Smooth muscle cell (in vitro differentiated cells): ENCODE data around the gene ARHGAP18. TPM values are rescaled to one million over a fixed set of nuclear protein-coding genes. Genes with fewer than 3 reads are reported as not detected.

ENCODE experiments used
- DNase-seq: peaks from one replicate; lab custom pipeline; 2025; ENCODE audit not compliant: unreplicated experiment; lab: John Stamatoyannopoulos, UW
- H2AFZ ChIP-seq: fragments of 200-600 bp; sonication (generic); 2 replicates; pipeline ENCODE4 v1.6.0; 2016; ENCODE audit warnings: antibody characterized with exemption, low read depth, mild to moderate bottlenecking
- H3F3A ChIP-seq: fragments of 200-600 bp; sonication (generic); 2 replicates; pipeline ENCODE4 v1.6.0; 2017; ENCODE audit warnings: antibody characterized with exemption, low read depth
- H3K27ac ChIP-seq: fragments of 200-600 bp; sonication (generic); 2 replicates; pipeline ENCODE4 v1.5.1; 2016; ENCODE audit warnings: low read depth, mild to moderate bottlenecking
- H3K27me3 ChIP-seq: fragments of 200-600 bp; sonication (generic); 2 replicates; pipeline ENCODE4 v1.6.1; 2016; ENCODE audit warnings: low read depth, mild to moderate bottlenecking
- H3K36me3 ChIP-seq: fragments of 200-600 bp; sonication (generic); 2 replicates; pipeline ENCODE4 v1.5.1; 2016; ENCODE audit warnings: low read depth
- H3K4me1 ChIP-seq: fragments of 200-600 bp; sonication (generic); 2 replicates; pipeline ENCODE4 v1.5.1; 2016; ENCODE audit warnings: low read depth
- H3K4me2 ChIP-seq: fragments of 200-600 bp; sonication (generic); 2 replicates; pipeline ENCODE4 v1.6.0; 2016; ENCODE audit warnings: mild to moderate bottlenecking
- H3K4me3 ChIP-seq: fragments of 200-600 bp; sonication (generic); 2 replicates; pipeline ENCODE4 v1.5.1; 2016; ENCODE audit warnings: mild to moderate bottlenecking
- H3K79me2 ChIP-seq: fragments of 200-600 bp; sonication (generic); 2 replicates; pipeline ENCODE4 v1.6.0; 2016; ENCODE audit warnings: low read depth, mild to moderate bottlenecking
- H3K9ac ChIP-seq: fragments of 200-600 bp; sonication (generic); 2 replicates; pipeline ENCODE4 v1.6.0; 2016; ENCODE audit warnings: low read depth
- H3K9me3 ChIP-seq: fragments of 200-600 bp; sonication (generic); replicated peaks from 2 replicates; pipeline ENCODE4 v1.5.1; 2016; ENCODE audit warnings: low read depth
- H4K20me1 ChIP-seq: fragments of 200-600 bp; sonication (generic); 2 replicates; pipeline ENCODE4 v1.6.0; 2016; ENCODE audit warnings: low read depth
- CTCF ChIP-seq: fragments of 200-600 bp; sonication (generic); IDR thresholded peaks from 2 replicates; pipeline ENCODE4 v1.5.1; 2017; ENCODE audit warnings: borderline replicate concordance, mild to moderate bottlenecking, antibody characterized with exemption; ENCODE audit not compliant: insufficient read depth, poor library complexity, severe bottlenecking
- WGBS: methylation state at CpG from one replicate; pipeline ENCODE4 v1.1.7; 2016; ENCODE audit warnings: low lambda C conversion rate; 5-methylcytosine and 5-hydroxymethylcytosine counted together
- polyA plus RNA-seq: library from polyadenylated mRNA; unstranded; fragments of >200 nt; fragmentation: Nextera tagmentation; extraction: Ambion mirVana; gene quantifications from 2 replicates; pipeline ENCODE4 v1.2.1, GENCODE V29; 2016
- total RNA-seq: library from RNA; depleted of rRNA; stranded (reverse); fragments of >200 nt; gene quantifications from 2 replicates; pipeline ENCODE4 v1.2.3, GENCODE V29; 2014

The ARHGAP18 gene
- total and polyA plus RNA-seq, 2 experiments from 2014 or later, result 3.2 to 9.6 TPM

DNA sequence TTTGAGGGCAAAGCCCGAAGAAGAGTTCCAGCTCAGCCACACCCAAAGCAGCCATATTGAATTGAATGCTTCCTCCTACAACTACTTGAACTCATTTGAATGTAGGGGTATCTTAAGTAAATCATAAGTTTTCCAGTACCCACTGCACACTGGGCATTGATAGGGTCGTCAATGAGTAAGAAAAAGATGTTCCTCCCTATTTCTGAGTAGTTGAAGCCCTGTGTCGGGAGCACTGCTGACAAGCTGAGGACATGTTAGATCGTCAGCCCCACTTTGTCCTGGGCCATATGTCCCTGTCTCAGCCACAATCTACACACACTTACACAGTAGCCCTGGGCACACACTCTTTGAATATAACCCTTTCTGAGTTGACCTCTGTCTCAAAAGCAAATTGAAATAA is 105.7 kb downstream of the ARHGAP18 start:
- H3K4me1 ChIP-seq, result peaks cover 3% of the 10 kb centered on the region
- no peaks in the 10 kb centered on the region for H3K36me3 ChIP-seq
- WGBS, result 95% methylated on average over 4 of the region's 4 CpGs
- H3F3A ChIP-seq, result no peaks in the 10 kb centered on the region
- H4K20me1 ChIP-seq, result no peaks in the 10 kb centered on the region
- H3K9ac ChIP-seq, result no peak overlapping the region
- no peak overlapping the region for H2AFZ ChIP-seq
- no peaks in the 10 kb centered on the region for H3K9me3 ChIP-seq
- no peak overlapping the region for H3K4me3 ChIP-seq
- H3K27ac ChIP-seq, result no peak overlapping the region
- no peak for DNase-seq
- H3K27me3 ChIP-seq, result no peaks in the 10 kb centered on the region
- no peak for TF ChIP-seq CTCF
- H3K4me2 ChIP-seq, result no peak overlapping the region
- H3K79me2 ChIP-seq, result no peaks in the 10 kb centered on the region

DNA sequence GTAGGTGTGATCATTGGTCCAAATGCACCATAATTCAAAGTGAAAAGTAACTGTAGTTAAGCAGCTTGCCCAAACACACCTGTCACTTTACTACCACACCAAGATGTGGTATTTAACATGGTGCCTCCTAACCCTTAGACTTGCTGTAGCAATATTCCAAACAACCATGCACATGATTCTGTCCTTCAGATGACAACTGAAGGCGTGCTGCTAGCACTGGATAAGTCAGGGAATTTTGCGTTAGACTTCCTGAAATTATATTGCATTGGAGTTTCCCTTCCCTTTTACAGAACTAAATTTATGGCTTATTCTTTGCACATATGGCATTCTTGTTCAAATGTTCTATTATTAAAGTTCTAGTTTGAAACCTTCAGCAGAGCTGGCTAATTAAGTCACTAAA is 106.2 kb downstream of the ARHGAP18 start:
- H2AFZ ChIP-seq, result no peak overlapping the region
- peaks cover 3% of the 10 kb centered on the region for H3K4me1 ChIP-seq
- H3K9ac ChIP-seq, result no peak overlapping the region
- no peak overlapping the region for H3K27ac ChIP-seq
- no peak for TF ChIP-seq CTCF
- 94% methylated on average over 2 of the region's 2 CpGs for WGBS
- H3K4me3 ChIP-seq, result no peak overlapping the region
- no peaks in the 10 kb centered on the region for H3K79me2 ChIP-seq
- no peaks in the 10 kb centered on the region for H3F3A ChIP-seq
- no peaks in the 10 kb centered on the region for H4K20me1 ChIP-seq
- H3K27me3 ChIP-seq, result no peaks in the 10 kb centered on the region
- no peak overlapping the region for H3K4me2 ChIP-seq
- no peaks in the 10 kb centered on the region for H3K9me3 ChIP-seq
- no peaks in the 10 kb centered on the region for H3K36me3 ChIP-seq
- no peak for DNase-seq

DNA sequence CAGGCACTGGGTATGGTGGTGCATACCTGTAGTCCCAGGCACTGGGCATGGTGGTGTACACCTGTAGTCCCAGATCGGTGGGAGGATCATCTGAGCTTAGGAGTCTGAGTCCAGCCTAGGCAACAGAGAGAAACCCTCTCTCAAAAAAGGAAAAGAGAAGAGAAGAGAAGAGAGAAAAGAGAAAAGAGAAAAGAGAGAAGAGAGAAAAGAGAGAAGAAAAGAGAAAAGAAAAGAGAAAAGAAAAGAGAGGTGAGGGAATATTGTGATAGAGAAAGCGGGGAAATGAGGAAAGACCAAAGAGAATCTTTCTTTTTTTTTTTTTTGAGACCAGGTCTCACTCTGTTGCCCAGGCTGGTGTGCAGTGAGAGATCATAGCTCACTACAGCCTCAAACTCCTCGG is 108.7 kb downstream of the ARHGAP18 start:
- TF ChIP-seq CTCF, result no peak
- Histone ChIP-seq H4K20me1 (no peaks in the 10 kb centered on the region), H3K9ac (no peak overlapping the region), H3K9me3 (no peaks in the 10 kb centered on the region), H2AFZ (no peak overlapping the region), H3K36me3 (no peaks in the 10 kb centered on the region), H3K79me2 (no peaks in the 10 kb centered on the region), H3K27me3 (no peaks in the 10 kb centered on the region), H3K4me2 (no peak overlapping the region), H3K27ac (no peak overlapping the region), H3K4me3 (no peak overlapping the region), H3K4me1 (no peaks in the 10 kb centered on the region), H3F3A (no peaks in the 10 kb centered on the region)
- WGBS, result 98% methylated on average over 3 of the region's 3 CpGs
- DNase-seq, result no peak

GRCh38 chr6:129599467-129599866 is 110.5 kb downstream of the ARHGAP18 start:
- Histone ChIP-seq H3K9me3 (no peaks in the 10 kb centered on the region), H3K9ac (no peak overlapping the region), H2AFZ (no peak overlapping the region), H4K20me1 (no peaks in the 10 kb centered on the region), H3F3A (no peaks in the 10 kb centered on the region), H3K27ac (no peak overlapping the region), H3K4me1 (no peaks in the 10 kb centered on the region), H3K79me2 (no peaks in the 10 kb centered on the region), H3K4me2 (no peak overlapping the region), H3K4me3 (no peak overlapping the region), H3K36me3 (no peaks in the 10 kb centered on the region), H3K27me3 (no peaks in the 10 kb centered on the region)
- DNase-seq, result no peak
- no peak for TF ChIP-seq CTCF
- WGBS, result 72% methylated on average over 5 of the region's 5 CpGs
